IMR-90 (cell line): ENCODE data around the gene WDFY2. TPM values are rescaled to one million over a fixed set of nuclear protein-coding genes. Genes with fewer than 3 reads are reported as not detected.

ENCODE experiments used
- ATAC-seq: fragments of 200-7000 bp; cut with Tn5 transposase; 2 replicates; pipeline ENCODE4 v1.9.1; 2020; ENCODE audit warnings: low read depth, mild to moderate bottlenecking, moderate library complexity
- BruUV-seq: library from RNA; stranded (reverse); fragments of 400-500 nt; replicated peaks from 2 replicates; lab custom pipeline; 2021; lab: Mats Ljungman, UMichigan
- CTCF ChIA-PET: fragments of 300-600 bp; formaldehyde crosslinking; extraction: SDS; loops from one replicate; lab custom pipeline; 2021; ENCODE audit warnings: antibody characterized with exemption; lab: Yijun Ruan, JAX
- POLR2A ChIA-PET: fragments of 300-600 bp; sonication (Branson Sonifier 250); formaldehyde crosslinking; loops from one replicate; lab custom pipeline; 2022; ENCODE audit warnings: antibody characterized with exemption; ENCODE audit not compliant: unreplicated experiment; lab: Charles Lee
- DNase-seq: peaks from one replicate; pipeline ENCODE4 v3.0.0; 2013
- H2AFZ ChIP-seq: replicated peaks from 2 replicates; pipeline ENCODE3; 2013; ENCODE audit warnings: low read length, mild to moderate bottlenecking; ENCODE audit not compliant: poor library complexity
- H2AK5ac ChIP-seq: 2 replicates; pipeline ENCODE4 v1.6.1; 2013; ENCODE audit warnings: low read depth, low read length, inconsistent platforms
- H2AK9ac ChIP-seq: replicated peaks from 2 replicates; pipeline ENCODE3; 2013; ENCODE audit warnings: mild to moderate bottlenecking, low read depth, low read length, moderate library complexity; ENCODE audit not compliant: poor library complexity
- H2BK120ac ChIP-seq: 2 replicates; pipeline ENCODE4 v1.6.1; 2013; ENCODE audit warnings: low read depth, low read length, inconsistent platforms
- H2BK15ac ChIP-seq: 3 replicates; pipeline ENCODE4 v1.6.1; 2013; ENCODE audit warnings: low read depth, low read length, inconsistent platforms
- H2BK20ac ChIP-seq: 2 replicates; pipeline ENCODE4 v1.6.1; 2013; ENCODE audit warnings: low read depth, mild to moderate bottlenecking, inconsistent platforms, low read length, moderate library complexity
- H2BK5ac ChIP-seq: 2 replicates; pipeline ENCODE4 v1.6.1; 2013; ENCODE audit warnings: mild to moderate bottlenecking, low read depth, low read length, inconsistent platforms; ENCODE audit not compliant: poor library complexity, severe bottlenecking
- H3K14ac ChIP-seq: replicated peaks from 2 replicates; pipeline ENCODE4 v1.6.1; 2013; ENCODE audit warnings: low read depth, low read length, inconsistent platforms
- H3K18ac ChIP-seq: 2 replicates; pipeline ENCODE4 v1.6.1; 2013; ENCODE audit warnings: low read depth, low read length, control low read depth
- H3K23ac ChIP-seq: 2 replicates; pipeline ENCODE4 v1.6.1; 2013; ENCODE audit warnings: low read depth, low read length, inconsistent platforms
- H3K27ac ChIP-seq: 2 replicates; pipeline ENCODE4 v1.5.1; 2013; ENCODE audit warnings: mild to moderate bottlenecking, control low read depth, low read length; ENCODE audit not compliant: insufficient read depth
- H3K27me3 ChIP-seq: 2 replicates; pipeline ENCODE4 v1.6.1; 2013; ENCODE audit warnings: low read length; ENCODE audit not compliant: control insufficient read depth, insufficient read depth
- H3K36me3 ChIP-seq: 2 replicates; pipeline ENCODE4 v1.6.1; 2013; ENCODE audit warnings: low read length, mixed read lengths; ENCODE audit not compliant: control insufficient read depth, insufficient read depth
- H3K4ac ChIP-seq: 2 replicates; pipeline ENCODE4 v1.6.1; 2013; ENCODE audit warnings: low read depth, low read length, inconsistent platforms
- H3K4me1 ChIP-seq: 2 replicates; pipeline ENCODE4 v1.6.1; 2013; ENCODE audit warnings: low read length, mixed read lengths; ENCODE audit not compliant: control insufficient read depth, insufficient read depth
- H3K4me2 ChIP-seq: 2 replicates; pipeline ENCODE4 v1.6.1; 2013; ENCODE audit warnings: low read depth, mild to moderate bottlenecking, control low read depth, low read length, moderate library complexity
- H3K4me3 ChIP-seq: 2 replicates; pipeline ENCODE4 v1.5.1; 2013; ENCODE audit warnings: low read depth, mild to moderate bottlenecking, control low read depth, low read length, moderate library complexity; ENCODE audit not compliant: insufficient read depth
- H3K56ac ChIP-seq: 2 replicates; pipeline ENCODE4 v1.6.1; 2013; ENCODE audit warnings: low read length, inconsistent platforms; ENCODE audit not compliant: insufficient read depth; ENCODE audit errors: extremely low read depth
- H3K79me1 ChIP-seq, 2 experiments: 2 replicates each; pipeline ENCODE4 v1.6.1; 2013; ENCODE audit warnings: low read length in 2 of 2, inconsistent platforms in 1 of 2, low read depth in 1 of 2
- H3K9ac ChIP-seq: 2 replicates; pipeline ENCODE4 v1.6.1; 2013; ENCODE audit warnings: low read depth, low read length, control low read depth
- H3K9me1 ChIP-seq: 2 replicates; pipeline ENCODE4 v1.6.1; 2013; ENCODE audit warnings: low read length, inconsistent platforms; ENCODE audit not compliant: insufficient read depth
- H3K9me3 ChIP-seq: 2 replicates; pipeline ENCODE4 v1.6.1; 2013; ENCODE audit warnings: low read length; ENCODE audit not compliant: control insufficient read depth, insufficient read depth
- H4K20me1 ChIP-seq: 2 replicates; pipeline ENCODE4 v1.6.1; 2013; ENCODE audit warnings: low read length, inconsistent platforms; ENCODE audit not compliant: insufficient read depth
- H4K5ac ChIP-seq: 2 replicates; pipeline ENCODE4 v1.6.1; 2013; ENCODE audit warnings: mild to moderate bottlenecking, low read depth, low read length, control low read depth
- H4K8ac ChIP-seq, 2 experiments: 2 replicates each; pipeline ENCODE4 v1.6.1; 2013; ENCODE audit warnings: low read depth in 2 of 2, low read length in 2 of 2, control low read depth in 1 of 2, inconsistent platforms in 1 of 2
- H4K91ac ChIP-seq: 2 replicates; pipeline ENCODE4 v1.6.1; 2013; ENCODE audit warnings: low read depth, low read length, inconsistent platforms; ENCODE audit not compliant: insufficient read depth
- BHLHE40 ChIP-seq: fragments of 150-350 bp; IDR thresholded peaks from 2 replicates; pipeline ENCODE4 v1.6.1; 2016; ENCODE audit warnings: mild to moderate bottlenecking, low read depth, low read length
- CEBPB ChIP-seq: IDR thresholded peaks from 2 replicates; pipeline ENCODE4 v1.6.1; 2012; ENCODE audit warnings: low read depth, low read length, improper control_type of control experiment
- CHD1 ChIP-seq: IDR thresholded peaks from 2 replicates; pipeline ENCODE4 v1.6.1; 2012; ENCODE audit warnings: low read depth, low read length, improper control_type of control experiment
- FOS ChIP-seq: fragments of 150-350 bp; IDR thresholded peaks from 2 replicates; pipeline ENCODE4 v1.6.1; 2016; ENCODE audit warnings: low read depth, low read length
- MAZ ChIP-seq: IDR thresholded peaks from 2 replicates; pipeline ENCODE4 v1.6.1; 2012; ENCODE audit warnings: low read depth, mild to moderate bottlenecking, low read length, improper control_type of control experiment, moderate library complexity, borderline replicate concordance
- MXI1 ChIP-seq: IDR thresholded peaks from 2 replicates; pipeline ENCODE4 v1.6.1; 2012; ENCODE audit warnings: low read depth, mild to moderate bottlenecking, low read length, moderate library complexity, borderline replicate concordance
- NFE2L2 ChIP-seq: fragments of 150-350 bp; IDR thresholded peaks from 2 replicates; pipeline ENCODE4 v1.6.1; 2016; ENCODE audit warnings: low read depth, mild to moderate bottlenecking, low read length
- POLR2A ChIP-seq: IDR thresholded peaks from 2 replicates; pipeline ENCODE4 v1.6.1; 2012; ENCODE audit warnings: mild to moderate bottlenecking, low read depth, low read length
- RAD21 ChIP-seq: IDR thresholded peaks from 2 replicates; pipeline ENCODE4 v1.6.1; 2012; ENCODE audit warnings: low read length, improper control_type of control experiment
- RCOR1 ChIP-seq: IDR thresholded peaks from 2 replicates; pipeline ENCODE4 v1.6.1; 2012; ENCODE audit warnings: mild to moderate bottlenecking, low read length, improper control_type of control experiment; ENCODE audit not compliant: insufficient replicate concordance
- RFX5 ChIP-seq: IDR thresholded peaks from 2 replicates; pipeline ENCODE4 v1.8.0; 2012; ENCODE audit warnings: low read depth, mild to moderate bottlenecking, low read length, moderate library complexity
- SMC3 ChIP-seq: fragments of 150-350 bp; IDR thresholded peaks from 2 replicates; pipeline ENCODE4 v1.6.1; 2016; ENCODE audit warnings: low read depth, mild to moderate bottlenecking, antibody characterized with exemption, low read length, moderate library complexity
- WGBS, 2 experiments: methylation state at CpG; one replicate each; pipeline versions ENCODE4 v1.1.5 to v1.1.7; 2013; ENCODE audit warnings: missing lambda C conversion rate in 2 of 2; ENCODE audit not compliant: insufficient read length in 1 of 2; ENCODE audit errors: extremely low coverage in 2 of 2; 5-methylcytosine and 5-hydroxymethylcytosine counted together
- dilution Hi-C: fragments of 300-500 bp; cut with HindIII; formaldehyde crosslinking; loops from one replicate; pipeline ENCODE4 v1.14.3; 2018; ENCODE audit warnings: low sequenced_read_pairs; ENCODE audit not compliant: unreplicated experiment
- in situ Hi-C: fragments of 300-500 bp; cut with MboI; formaldehyde crosslinking; loops from 3 replicates; pipeline ENCODE4 v1.14.3; 2019; ENCODE audit warnings: low sequenced_read_pairs, inconsistent platforms, mixed read lengths
- intact Hi-C: fragments of 100-400 bp; cut with micrococcal nuclease; formaldehyde crosslinking; loops from 2 replicates; pipeline ENCODE4 v1.10.0; 2022
- polyA plus RNA-seq, 3 experiments: library from polyadenylated mRNA; depleted of rRNA; stranded (reverse); fragments of >200 nt; gene quantifications; 2 replicates each; pipeline ENCODE4 v1.2.3, GENCODE V29; 2012; ENCODE audit warnings: low replicate concordance in 1 of 3
- total RNA-seq: library from RNA; depleted of rRNA; stranded (reverse); fragments of >200 nt; gene quantifications from 2 replicates; pipeline ENCODE4 v1.2.3, GENCODE V29; 2012
- TF ChIP-seq, protein P1 (sequence below): conservative IDR thresholded peaks from 2 replicates; pipeline ENCODE4 v1.5.1; 2012; ENCODE audit warnings: mild to moderate bottlenecking, low read depth, low read length, improper control_type of control experiment
- TF ChIP-seq, protein P2 (sequence below): fragments of 150-350 bp; IDR thresholded peaks from 2 replicates; pipeline ENCODE4 v1.6.1; 2016; ENCODE audit warnings: low read depth, mild to moderate bottlenecking, low read length, moderate library complexity, borderline replicate concordance

Gene WDFY2
- total and polyA plus RNA-seq, 2 of the 4 experiments (the other 2 are of a cell fraction): 4.3 to 5.4 TPM

DNA sequence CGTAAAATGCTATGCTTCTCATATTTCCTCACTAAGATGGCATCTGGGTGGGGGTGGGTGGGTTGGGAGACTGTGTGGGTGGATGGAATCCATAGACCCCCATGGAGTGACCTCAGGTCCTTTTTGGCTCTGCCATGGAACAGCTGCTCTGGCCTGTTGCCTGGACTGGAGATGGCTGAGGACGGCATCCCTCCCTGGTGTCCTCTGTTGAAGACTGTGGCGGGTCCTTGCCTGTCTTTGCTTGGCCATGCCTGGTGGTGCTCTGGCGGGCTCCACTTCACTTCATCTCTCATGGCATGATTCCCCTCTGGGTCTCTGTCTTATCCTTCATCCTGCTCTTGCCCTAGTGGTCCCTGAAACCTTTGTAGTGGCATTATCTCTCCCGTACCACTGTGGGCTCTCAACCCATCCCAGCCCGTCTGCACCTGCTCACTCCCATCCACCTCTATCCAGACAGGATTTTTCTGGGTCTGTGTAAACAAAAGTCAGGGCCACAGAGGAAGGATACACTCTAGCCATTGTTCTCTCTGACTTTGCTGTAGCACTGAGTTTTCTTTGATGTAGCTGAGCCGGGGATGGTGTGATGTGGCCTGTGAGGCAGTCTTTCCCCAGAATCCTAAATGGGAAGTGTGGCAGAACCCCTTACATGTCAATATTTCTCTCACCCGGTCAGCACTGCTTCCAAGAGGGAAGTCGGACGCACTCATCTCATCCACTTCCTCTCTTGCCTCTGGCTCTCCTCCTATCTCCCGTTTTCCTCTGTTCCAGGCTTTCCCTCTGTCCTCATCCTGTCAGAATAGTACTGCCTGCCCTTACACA is 36.1 kb downstream of the WDFY2 start (continued):
- no peak for TF ChIP-seq CEBPB
- TF ChIP-seq POLR2A: no peak
- TF ChIP-seq FOS: no peak

DNA sequence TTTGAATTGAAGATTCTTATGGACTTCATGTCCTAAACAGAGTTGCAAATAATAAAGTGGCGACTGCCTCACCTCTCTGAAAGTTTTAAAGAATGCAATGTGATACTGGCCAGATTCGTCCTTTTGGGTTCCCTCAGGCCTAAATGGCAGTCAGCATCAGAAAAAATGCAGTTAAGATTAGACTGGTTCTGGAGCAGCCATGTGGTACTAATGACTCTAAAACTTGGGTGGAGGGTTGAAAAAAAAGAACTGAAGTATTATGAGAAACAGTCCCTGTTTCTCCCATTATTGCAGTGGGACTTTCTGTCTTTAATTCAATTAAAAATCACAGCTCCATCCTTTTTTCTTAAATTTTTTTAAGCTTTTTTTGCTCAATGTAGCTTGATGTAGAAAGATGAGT is 37.3 kb downstream of the WDFY2 start:
- H3K56ac ChIP-seq: no peak overlapping the region
- H3K4me2 ChIP-seq: no peak overlapping the region
- CTCF ChIA-PET: no interaction called here
- no peak overlapping the region for H2BK15ac ChIP-seq
- H3K14ac ChIP-seq: no peak overlapping the region
- H3K4me3 ChIP-seq: no peak overlapping the region
- no peak overlapping the region for H3K27ac ChIP-seq
- H3K79me1 ChIP-seq: peaks cover 44 to 84% of the 10 kb centered on the region in 2 experiments
- no peak overlapping the region for H2AK5ac ChIP-seq
- DNase-seq (no peak), ATAC-seq (no peak)
- H3K18ac ChIP-seq: no peak overlapping the region
- H3K4ac ChIP-seq: no peak overlapping the region
- no peak overlapping the region for H2AK9ac ChIP-seq
- H3K9me1 ChIP-seq: peaks cover 25% of the 10 kb centered on the region
- in situ Hi-C loops: no loop called here
- H2AFZ ChIP-seq: no peak overlapping the region
- H3K23ac ChIP-seq: no peak overlapping the region
- H3K27me3 ChIP-seq: no peaks in the 10 kb centered on the region
- no peaks in the 10 kb centered on the region for H3K36me3 ChIP-seq
- H4K8ac ChIP-seq: no peak overlapping the region
- no peak overlapping the region for H4K5ac ChIP-seq
- intact Hi-C loops: no loop called here
- 85% methylated on average over 2 of the region's 2 CpGs; no CpG with 5 or more reads in 1 of the 2 experiments for WGBS, 2 experiments
- BruUV-seq: no TSS peak
- H3K4me1 ChIP-seq: peaks cover 22% of the 10 kb centered on the region
- peaks cover 8% of the 10 kb centered on the region; the same call in 1 of the 2 replicates for H4K20me1 ChIP-seq
- no peak overlapping the region for H3K9ac ChIP-seq
- no peak overlapping the region for H2BK5ac ChIP-seq
- dilution Hi-C loops: no loop called here
- no peak overlapping the region for H4K91ac ChIP-seq
- POLR2A ChIA-PET: no interaction called here
- no peak overlapping the region for H2BK20ac ChIP-seq
- no peaks in the 10 kb centered on the region for H3K9me3 ChIP-seq
- H2BK120ac ChIP-seq: no peak overlapping the region
- no peak for TF ChIP-seq SMC3
- TF ChIP-seq RAD21: no peak
- no peak for TF ChIP-seq MXI1
- TF ChIP-seq, protein P1, sequence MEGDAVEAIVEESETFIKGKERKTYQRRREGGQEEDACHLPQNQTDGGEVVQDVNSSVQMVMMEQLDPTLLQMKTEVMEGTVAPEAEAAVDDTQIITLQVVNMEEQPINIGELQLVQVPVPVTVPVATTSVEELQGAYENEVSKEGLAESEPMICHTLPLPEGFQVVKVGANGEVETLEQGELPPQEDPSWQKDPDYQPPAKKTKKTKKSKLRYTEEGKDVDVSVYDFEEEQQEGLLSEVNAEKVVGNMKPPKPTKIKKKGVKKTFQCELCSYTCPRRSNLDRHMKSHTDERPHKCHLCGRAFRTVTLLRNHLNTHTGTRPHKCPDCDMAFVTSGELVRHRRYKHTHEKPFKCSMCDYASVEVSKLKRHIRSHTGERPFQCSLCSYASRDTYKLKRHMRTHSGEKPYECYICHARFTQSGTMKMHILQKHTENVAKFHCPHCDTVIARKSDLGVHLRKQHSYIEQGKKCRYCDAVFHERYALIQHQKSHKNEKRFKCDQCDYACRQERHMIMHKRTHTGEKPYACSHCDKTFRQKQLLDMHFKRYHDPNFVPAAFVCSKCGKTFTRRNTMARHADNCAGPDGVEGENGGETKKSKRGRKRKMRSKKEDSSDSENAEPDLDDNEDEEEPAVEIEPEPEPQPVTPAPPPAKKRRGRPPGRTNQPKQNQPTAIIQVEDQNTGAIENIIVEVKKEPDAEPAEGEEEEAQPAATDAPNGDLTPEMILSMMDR: no peak
- TF ChIP-seq BHLHE40: no peak
- TF ChIP-seq FOS: no peak
- no peak for TF ChIP-seq NFE2L2
- TF ChIP-seq CEBPB: no peak
- TF ChIP-seq RFX5: no peak
- TF ChIP-seq, protein P2, sequence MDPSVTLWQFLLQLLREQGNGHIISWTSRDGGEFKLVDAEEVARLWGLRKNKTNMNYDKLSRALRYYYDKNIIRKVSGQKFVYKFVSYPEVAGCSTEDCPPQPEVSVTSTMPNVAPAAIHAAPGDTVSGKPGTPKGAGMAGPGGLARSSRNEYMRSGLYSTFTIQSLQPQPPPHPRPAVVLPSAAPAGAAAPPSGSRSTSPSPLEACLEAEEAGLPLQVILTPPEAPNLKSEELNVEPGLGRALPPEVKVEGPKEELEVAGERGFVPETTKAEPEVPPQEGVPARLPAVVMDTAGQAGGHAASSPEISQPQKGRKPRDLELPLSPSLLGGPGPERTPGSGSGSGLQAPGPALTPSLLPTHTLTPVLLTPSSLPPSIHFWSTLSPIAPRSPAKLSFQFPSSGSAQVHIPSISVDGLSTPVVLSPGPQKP: no peak
- TF ChIP-seq MAZ: no peak
- TF ChIP-seq CHD1: no peak
- no peak for TF ChIP-seq RCOR1
- no peak for TF ChIP-seq POLR2A
